M059J (cell line): ENCODE measurements around the gene TET1. TPM values are rescaled to one million over a fixed set of nuclear protein-coding genes. Genes with fewer than 3 reads are reported as not detected.
"Not testable (repeated sequence)": the region's sequence is repeated elsewhere in the genome, so short reads cannot be mapped to it uniquely, and the experiment has no call there.

Experiments
- DNase-seq: peaks from one replicate; pipeline ENCODE4 v3.0.0-alpha.2; 2012; ENCODE audit warnings: low read depth
- total RNA-seq: library from RNA; depleted of rRNA; stranded (reverse); fragments of >200 nt; shearing (Covaris generic); gene quantifications from 2 replicates; pipeline ENCODE4 v1.2.3, GENCODE V29; 2014

The TET1 gene
- total RNA-seq, 1 experiment from 2014 or later, result 4.0 TPM

- no peak for DNase-seq
Observed at GRCh38 chr10:68564712-68565111, 4.6 kb downstream of the TET1 start.

- no peak for DNase-seq
Observed at GRCh38 chr10:68565658-68566057, 5.5 kb downstream of the TET1 start.

DNA sequence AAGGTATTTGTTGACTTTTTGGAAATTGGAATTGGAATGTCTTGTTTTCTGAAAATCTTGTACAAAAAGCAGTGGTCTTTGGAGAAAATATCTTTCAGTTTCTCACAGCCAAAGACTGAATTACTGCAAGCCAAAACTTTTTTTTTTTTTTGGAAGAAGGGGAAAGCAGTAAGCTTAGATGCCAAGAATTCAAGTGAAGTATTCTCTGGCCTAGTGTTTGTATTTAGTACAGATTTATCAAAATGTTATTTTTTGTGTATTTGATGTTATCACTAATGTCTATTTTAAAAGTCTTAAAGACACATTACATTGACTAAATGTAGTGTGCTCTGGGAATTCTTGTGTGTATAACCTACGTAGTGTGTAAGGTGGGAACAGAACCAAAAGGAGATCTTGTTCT, 6.2 kb downstream of the TET1 start:
- DNase-seq, result no peak

DNA sequence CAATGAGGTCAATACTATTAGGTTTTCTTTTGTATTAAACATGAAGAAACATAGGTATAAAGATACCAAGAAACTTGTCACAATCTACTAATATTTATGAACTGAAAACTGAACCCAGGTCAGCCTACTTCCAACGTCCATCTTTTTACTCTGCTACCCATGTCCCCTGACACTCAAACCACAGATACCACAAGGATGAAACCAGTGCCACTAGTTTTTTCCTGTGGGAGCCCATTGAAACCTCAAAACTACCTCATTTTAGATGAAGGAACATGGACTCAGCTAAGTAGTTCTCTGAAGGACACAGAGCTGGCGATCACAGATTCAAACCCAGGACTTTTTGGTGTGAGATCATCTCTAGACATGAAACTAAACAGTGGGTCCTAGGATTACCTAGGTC, 6.8 kb downstream of the TET1 start:
- DNase-seq, result peak; percentile 53

DNA sequence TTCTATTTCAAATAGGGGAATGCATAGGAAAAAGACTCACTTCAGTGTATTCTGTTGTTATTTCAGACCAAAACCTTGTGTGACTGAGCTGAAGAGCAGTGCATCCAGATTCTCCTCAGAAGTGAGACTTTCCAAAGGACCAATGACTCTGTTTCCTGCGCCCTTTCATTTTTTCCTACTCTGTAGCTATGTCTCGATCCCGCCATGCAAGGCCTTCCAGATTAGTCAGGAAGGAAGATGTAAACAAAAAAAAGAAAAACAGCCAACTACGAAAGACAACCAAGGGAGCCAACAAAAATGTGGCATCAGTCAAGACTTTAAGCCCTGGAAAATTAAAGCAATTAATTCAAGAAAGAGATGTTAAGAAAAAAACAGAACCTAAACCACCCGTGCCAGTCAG, 12.0 kb downstream of the TET1 start:
- DNase-seq, result peak; percentile 34

DNA sequence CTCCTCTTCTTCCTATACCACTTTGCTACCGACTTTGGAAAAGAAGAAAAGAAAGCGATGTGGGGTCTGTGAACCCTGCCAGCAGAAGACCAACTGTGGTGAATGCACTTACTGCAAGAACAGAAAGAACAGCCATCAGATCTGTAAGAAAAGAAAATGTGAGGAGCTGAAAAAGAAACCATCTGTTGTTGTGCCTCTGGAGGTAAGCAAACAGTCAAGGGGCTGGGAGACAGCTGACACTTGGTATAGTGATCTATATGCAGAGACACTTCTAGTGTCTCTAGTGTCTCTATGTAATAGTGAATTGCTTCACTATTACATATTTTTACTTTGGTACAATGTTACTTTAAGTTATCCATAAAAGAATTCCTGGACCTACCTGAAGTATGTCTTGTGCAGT, 13.9 kb downstream of the TET1 start:
- no peak for DNase-seq

- no peak for DNase-seq
Observed at GRCh38 chr10:68576118-68576517, 16.0 kb downstream of the TET1 start.

DNA sequence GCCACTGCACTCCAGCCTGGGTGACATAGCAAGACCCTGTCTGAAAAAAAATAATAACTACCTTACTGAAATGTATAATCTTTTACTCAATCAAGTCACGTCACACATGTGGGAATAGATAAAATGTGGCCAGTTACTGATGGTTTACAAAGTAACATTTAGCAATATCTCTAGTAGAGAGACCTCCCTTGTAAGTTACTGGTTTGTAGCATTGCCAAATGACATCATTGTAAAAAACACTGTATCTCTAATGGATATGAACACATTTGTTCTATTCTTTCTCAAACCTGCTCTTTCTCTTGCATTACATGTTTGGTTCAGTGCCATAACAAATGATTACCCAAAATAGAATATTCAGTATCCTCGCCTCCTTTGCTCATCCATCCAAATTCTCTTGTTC, 18.8 kb downstream of the TET1 start:
- no peak for DNase-seq

- not testable (repeated sequence) for DNase-seq
Observed at GRCh38 chr10:68584187-68584586, 24.1 kb downstream of the TET1 start.

DNA sequence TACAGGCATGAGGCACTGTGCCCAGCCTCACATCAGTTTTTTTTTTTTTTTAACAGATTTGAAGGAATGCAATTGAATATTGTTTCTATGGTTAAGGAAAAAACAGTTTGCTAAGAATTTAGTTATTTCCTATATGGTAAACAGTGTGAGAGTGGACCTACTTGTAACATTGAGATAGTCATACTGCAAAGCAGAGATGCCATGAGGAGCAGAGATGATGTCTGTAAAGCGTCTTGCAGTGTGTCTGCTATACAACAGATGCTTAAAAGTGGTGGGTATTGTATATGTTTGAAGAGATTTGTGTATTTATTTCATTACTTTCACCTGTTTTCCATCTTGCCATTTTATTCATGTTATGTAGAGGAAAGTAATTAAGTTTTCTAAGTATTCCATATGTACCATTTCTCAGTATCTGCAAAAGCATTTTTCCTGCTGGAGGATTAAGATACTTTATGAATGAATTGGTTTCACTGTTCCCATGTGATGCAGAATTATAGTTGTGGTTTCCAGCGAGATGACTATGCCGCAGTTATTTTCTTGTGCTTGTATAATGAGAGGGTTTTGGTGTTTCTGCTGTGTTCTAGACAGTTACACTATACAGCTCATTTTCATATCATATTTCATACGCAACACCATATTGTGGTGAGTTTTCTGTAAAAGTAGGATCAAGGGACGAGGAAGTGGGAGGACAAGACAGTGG, 26.6 kb downstream of the TET1 start:
- no peak for DNase-seq

DNA sequence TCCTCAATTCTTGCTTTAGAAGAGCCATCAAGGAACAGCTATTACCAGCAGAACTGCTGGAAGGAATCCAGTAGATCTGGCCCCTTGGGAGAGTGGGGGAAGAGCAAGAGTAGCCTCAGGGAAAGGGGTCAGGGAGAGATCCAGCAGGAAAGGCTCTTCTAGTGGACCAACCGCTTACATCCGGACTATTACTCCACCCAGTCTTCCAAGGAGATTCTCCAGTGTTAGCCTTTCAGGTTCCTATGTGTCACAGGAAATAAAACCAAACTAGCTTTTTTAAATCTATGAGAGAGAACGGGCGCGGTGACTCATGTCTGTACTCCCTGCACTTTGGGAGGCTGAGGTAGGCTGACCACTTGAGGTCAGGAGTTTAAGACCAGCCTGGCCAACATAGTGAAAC, 34.3 kb downstream of the TET1 start:
- peak; percentile 97 for DNase-seq

- DNase-seq, result no peak
Observed at GRCh38 chr10:68595513-68595912, 35.4 kb downstream of the TET1 start.

GRCh38 chr10:68597407-68597806, 37.3 kb downstream of the TET1 start:
- DNase-seq, result no peak

GRCh38 chr10:68598978-68599770, 39.0 kb downstream of the TET1 start:
- peak; percentile 48 for DNase-seq

GRCh38 chr10:68599771-68600040, 39.6 kb downstream of the TET1 start:
- no peak for DNase-seq

- DNase-seq, result peak; percentile 90
Observed at GRCh38 chr10:68600041-68600778, 40.1 kb downstream of the TET1 start.

GRCh38 chr10:68601501-68602265, 41.5 kb downstream of the TET1 start:
- no peak for DNase-seq

DNA sequence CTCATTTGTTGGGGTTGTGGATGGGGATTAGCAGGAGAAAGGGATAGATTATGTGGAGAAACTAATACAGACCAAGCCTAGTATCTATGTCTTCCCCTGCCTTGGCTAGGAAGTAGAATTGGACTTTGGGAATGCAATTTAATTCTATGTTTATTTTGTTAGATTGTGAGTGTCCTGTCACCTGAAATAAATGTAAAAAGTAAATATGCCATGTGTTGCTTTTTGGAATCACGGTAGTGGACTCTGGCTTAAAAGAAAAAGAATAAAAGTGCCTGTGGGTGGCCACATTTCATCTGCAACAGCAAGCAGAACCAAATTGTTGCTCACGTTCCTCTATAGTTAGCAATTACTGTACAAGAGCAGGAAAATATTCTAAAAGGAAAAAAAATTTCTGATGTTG, 42.3 kb downstream of the TET1 start:
- DNase-seq, result no peak

DNA sequence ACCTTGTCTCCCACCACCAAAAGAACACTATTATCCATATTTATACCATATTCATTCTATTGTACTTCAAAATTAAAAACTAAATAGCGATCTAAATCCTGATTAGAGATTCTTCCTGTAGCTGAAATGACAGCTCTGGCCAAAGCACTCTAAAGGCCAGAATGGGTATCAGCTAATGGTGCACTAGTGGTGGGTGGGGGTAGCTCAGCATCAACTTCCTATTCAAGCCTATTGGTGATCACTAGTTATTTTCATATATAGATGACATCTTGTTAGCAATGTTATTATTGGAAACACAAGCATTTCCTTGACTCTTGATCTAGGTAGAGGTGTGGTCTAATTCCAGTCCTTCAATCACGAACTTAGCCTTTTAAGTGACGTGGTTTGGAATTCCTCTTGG, 43.6 kb downstream of the TET1 start:
- no peak for DNase-seq

DNA sequence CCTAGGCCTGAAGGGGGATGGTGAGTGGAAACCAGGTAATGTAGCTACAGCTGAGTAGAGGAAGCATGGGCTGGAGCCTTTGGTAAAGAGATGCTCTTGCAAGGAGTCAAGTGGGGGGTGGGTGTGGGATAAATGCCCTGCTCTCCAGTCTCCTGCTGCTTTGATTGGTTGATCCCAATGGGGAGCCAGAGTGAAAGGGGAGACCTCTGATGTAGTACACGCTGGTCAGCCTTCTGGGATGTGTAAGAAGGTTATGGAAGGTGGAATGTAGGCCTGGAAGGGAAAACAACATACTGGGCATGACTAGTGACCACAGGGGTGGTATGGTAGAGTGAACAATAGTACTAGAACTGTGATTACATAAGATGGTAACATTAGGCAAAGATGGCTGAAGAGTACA, 44.3 kb downstream of the TET1 start:
- peak; percentile 14 for DNase-seq

- no peak for DNase-seq
Observed at GRCh38 chr10:68606918-68607317, 46.8 kb downstream of the TET1 start.

DNA sequence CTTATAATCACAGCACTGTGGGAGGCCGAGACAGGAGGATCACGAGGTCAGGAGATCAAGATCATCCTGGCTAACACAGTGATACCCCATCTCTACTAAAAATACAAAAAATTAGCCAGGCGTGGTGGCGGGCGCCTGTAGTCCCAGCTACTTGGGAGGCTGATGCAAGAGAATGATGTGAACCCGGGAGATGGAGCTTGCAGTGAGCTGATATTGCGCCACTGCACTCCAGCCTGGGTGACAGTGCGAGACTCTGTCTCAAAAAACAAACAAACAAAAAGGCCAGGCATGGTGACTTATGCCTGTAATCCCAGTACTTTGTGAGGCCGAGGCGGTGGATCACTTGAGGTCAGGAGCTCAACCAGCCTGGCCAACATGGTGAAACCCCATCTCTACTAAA, 49.9 kb downstream of the TET1 start:
- not testable (repeated sequence) for DNase-seq
